Peyer's patch (tissue), 4 donors: ENCODE data around the gene CRIP3.

ENCODE experiments used
- CTCF ChIP-seq, 6 experiments: fragments of 450-650 bp in 4 of 6; fragments of 200-600 bp in 2 of 6; sonication (generic) in 1 of 6; IDR thresholded peaks; one replicate each; pipeline ENCODE4 v1.5.1; 2017 to 2019; ENCODE audit warnings: antibody characterized with exemption in 6 of 6, mild to moderate bottlenecking in 3 of 6, moderate library complexity in 1 of 6
- POLR2A ChIP-seq, 2 donors: fragments of 450-650 bp; IDR thresholded peaks; one replicate each; pipeline ENCODE4 v1.5.1; 2017; ENCODE audit warnings: antibody characterized with exemption in 2 of 2, mild to moderate bottlenecking in 2 of 2, moderate library complexity in 2 of 2

- no peak for TF ChIP-seq CTCF (IDR thresholded peaks at IDR 0.05)
- no peak for TF ChIP-seq POLR2A (IDR thresholded peaks at IDR 0.05)
These were observed 23.4 kb downstream of the CRIP3 start for GRCh38 chr6:43284991-43285781.
